Measurements from ENCODE around the gene CHL1.

The CHL1 gene

GRCh38 chr3:274927-275326, 78.4 kb downstream of the CHL1 start:
- ATAC-seq (ENCODE audit: low read depth) (no peak), DNase-seq (ENCODE audit: low spot score) (no peak)
- H3K27ac ChIP-seq (ENCODE audit: poor library complexity, severe bottlenecking): no peak overlapping the region
- no peaks in the 10 kb centered on the region for H3K9me3 ChIP-seq (ENCODE audit: severe bottlenecking)
- H3K36me3 ChIP-seq (ENCODE audit: low read depth): no peaks in the 10 kb centered on the region
- H3K27me3 ChIP-seq (ENCODE audit: insufficient read depth, poor library complexity, severe bottlenecking): no peaks in the 10 kb centered on the region
- H3K4me3 ChIP-seq (ENCODE audit: severe bottlenecking): no peak overlapping the region
- TF ChIP-seq CTCF (IDR thresholded peaks at IDR 0.05; ENCODE audit: poor library complexity, severe bottlenecking): no peak
- H3K4me1 ChIP-seq (ENCODE audit: insufficient read depth, poor library complexity, severe bottlenecking): no peaks in the 10 kb centered on the region

DNA sequence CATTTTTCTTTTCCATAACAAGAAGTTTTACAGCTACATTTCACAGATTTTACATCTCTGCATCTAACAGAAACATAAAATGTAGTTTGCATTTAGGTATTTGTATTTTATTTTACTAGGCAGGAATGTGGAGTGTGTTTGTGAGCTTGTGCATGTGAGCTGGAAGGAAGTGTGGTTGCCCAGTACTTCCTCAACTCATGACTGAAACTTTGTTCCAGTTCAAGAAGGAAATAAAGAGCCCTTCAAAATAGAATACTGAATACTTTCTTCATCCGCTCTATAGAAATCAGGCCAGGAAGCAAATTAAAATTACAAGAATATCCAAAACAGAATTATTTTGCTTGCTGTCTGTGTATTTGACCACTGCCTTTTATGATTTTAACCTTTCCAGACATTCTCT, 81.3 kb downstream of the CHL1 start:
- no peaks in the 10 kb centered on the region for H3K36me3 ChIP-seq (ENCODE audit: low read depth)
- no peak for TF ChIP-seq CTCF (IDR thresholded peaks at IDR 0.05; ENCODE audit: poor library complexity, severe bottlenecking)
- H3K27me3 ChIP-seq (ENCODE audit: insufficient read depth, poor library complexity, severe bottlenecking): no peaks in the 10 kb centered on the region
- DNase-seq (ENCODE audit: low spot score): no peak
- no peak for ATAC-seq (ENCODE audit: low read depth)
- no peaks in the 10 kb centered on the region for H3K9me3 ChIP-seq (ENCODE audit: severe bottlenecking)
- no peak overlapping the region for H3K27ac ChIP-seq (ENCODE audit: poor library complexity, severe bottlenecking)
- no peak overlapping the region for H3K4me3 ChIP-seq (ENCODE audit: severe bottlenecking)
- no peaks in the 10 kb centered on the region for H3K4me1 ChIP-seq (ENCODE audit: insufficient read depth, poor library complexity, severe bottlenecking)

DNA sequence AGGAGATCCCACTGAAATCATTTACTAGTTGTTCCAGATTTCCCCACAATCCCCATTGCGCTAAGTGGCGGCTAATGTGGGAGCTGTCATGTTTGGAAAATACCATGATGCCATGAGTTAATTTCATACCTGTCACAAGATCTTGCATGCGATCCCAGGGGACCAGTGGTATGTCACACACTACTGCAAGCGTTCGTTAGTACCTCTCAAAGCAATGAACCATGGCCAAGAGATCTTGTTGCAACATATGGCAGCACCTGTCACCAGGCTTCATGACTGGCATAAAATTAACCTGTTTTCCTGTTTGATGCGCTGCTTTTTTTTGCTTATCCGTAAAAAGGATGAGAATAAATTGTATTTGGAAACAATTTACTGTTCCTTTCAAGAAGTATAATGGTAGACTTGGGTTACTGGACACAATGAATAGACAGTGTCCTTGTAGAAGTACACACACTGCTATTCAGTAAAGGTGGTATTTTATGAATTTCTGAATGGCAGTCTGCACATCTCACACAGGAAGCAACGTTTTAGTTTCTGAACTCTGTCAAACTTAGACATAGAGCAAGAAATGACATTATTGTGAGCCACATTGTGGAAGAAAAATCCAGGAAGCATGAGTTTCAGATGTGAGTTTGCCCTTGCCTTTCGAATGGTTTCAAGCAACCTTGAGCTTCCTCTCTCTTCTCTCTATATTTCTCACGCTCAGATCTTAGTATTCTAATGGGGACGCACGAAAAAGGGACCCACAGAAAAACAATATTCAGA, 81.9 kb downstream of the CHL1 start:
- no peak for TF ChIP-seq CTCF (IDR thresholded peaks at IDR 0.05; ENCODE audit: poor library complexity, severe bottlenecking)
- DNase-seq (ENCODE audit: low spot score) (no peak), ATAC-seq (ENCODE audit: low read depth) (no peak)
- Histone ChIP-seq H3K4me3 (ENCODE audit: severe bottlenecking) (no peak overlapping the region), H3K36me3 (ENCODE audit: low read depth) (no peaks in the 10 kb centered on the region), H3K4me1 (ENCODE audit: insufficient read depth, poor library complexity, severe bottlenecking) (no peaks in the 10 kb centered on the region), H3K27ac (ENCODE audit: poor library complexity, severe bottlenecking) (no peak overlapping the region), H3K9me3 (ENCODE audit: severe bottlenecking) (no peaks in the 10 kb centered on the region), H3K27me3 (ENCODE audit: insufficient read depth, poor library complexity, severe bottlenecking) (no peaks in the 10 kb centered on the region)

DNA sequence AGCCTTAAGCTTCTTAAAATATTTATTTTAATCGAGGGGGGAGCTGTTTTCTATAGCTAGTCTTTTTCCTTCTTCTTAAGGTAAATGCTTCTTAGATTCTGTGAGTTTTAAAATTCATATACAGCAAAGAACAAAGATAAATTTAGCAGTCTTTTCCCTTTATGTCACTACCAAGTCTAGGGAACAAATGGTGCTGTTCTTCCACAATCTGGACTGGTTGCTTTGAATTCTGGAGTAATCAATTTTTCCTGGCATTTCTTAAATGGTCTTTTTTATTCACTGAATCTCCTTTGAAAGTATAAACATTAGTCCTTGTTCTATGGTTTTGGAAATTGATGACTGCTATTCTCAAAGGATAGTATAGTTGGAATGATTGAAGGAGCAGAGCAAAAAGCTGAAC, 82.8 kb downstream of the CHL1 start:
- H3K27me3 ChIP-seq (ENCODE audit: insufficient read depth, poor library complexity, severe bottlenecking): no peaks in the 10 kb centered on the region
- no peaks in the 10 kb centered on the region for H3K36me3 ChIP-seq (ENCODE audit: low read depth)
- no peaks in the 10 kb centered on the region for H3K4me1 ChIP-seq (ENCODE audit: insufficient read depth, poor library complexity, severe bottlenecking)
- H3K9me3 ChIP-seq (ENCODE audit: severe bottlenecking): no peaks in the 10 kb centered on the region
- ATAC-seq (ENCODE audit: low read depth) (no peak), DNase-seq (ENCODE audit: low spot score) (no peak)
- TF ChIP-seq CTCF (IDR thresholded peaks at IDR 0.05; ENCODE audit: poor library complexity, severe bottlenecking): no peak
- no peak overlapping the region for H3K4me3 ChIP-seq (ENCODE audit: severe bottlenecking)
- no peak overlapping the region for H3K27ac ChIP-seq (ENCODE audit: poor library complexity, severe bottlenecking)

DNA sequence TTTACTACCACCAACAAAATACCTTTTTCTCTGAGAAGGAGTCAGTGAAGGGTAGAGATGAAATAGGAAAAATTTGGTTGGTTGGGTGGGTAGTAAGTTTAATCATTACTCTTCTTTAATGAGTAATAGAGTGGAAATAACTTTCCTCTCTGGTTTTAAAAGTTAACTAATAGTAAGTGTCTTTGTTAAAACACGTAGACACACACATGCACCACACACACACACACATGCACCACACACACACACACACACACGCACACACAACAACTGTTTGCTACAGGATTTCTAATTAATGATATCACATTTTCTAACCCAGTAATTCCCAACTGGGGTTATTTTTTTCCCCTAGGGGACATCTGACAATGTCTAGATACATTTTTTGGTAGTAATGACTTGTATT, 84.1 kb downstream of the CHL1 start:
- H3K27me3 ChIP-seq (ENCODE audit: insufficient read depth, poor library complexity, severe bottlenecking): no peaks in the 10 kb centered on the region
- H3K4me1 ChIP-seq (ENCODE audit: insufficient read depth, poor library complexity, severe bottlenecking): no peaks in the 10 kb centered on the region
- H3K27ac ChIP-seq (ENCODE audit: poor library complexity, severe bottlenecking): no peak overlapping the region
- H3K4me3 ChIP-seq (ENCODE audit: severe bottlenecking): no peak overlapping the region
- H3K36me3 ChIP-seq (ENCODE audit: low read depth): no peaks in the 10 kb centered on the region
- ATAC-seq (ENCODE audit: low read depth) (no peak), DNase-seq (ENCODE audit: low spot score) (no peak)
- no peak for TF ChIP-seq CTCF (IDR thresholded peaks at IDR 0.05; ENCODE audit: poor library complexity, severe bottlenecking)
- no peaks in the 10 kb centered on the region for H3K9me3 ChIP-seq (ENCODE audit: severe bottlenecking)
